GM21447 (cell line): ENCODE measurements around the gene CPT1C.

Experiments used
- ATAC-seq: cut with Tn5 transposase; IDR thresholded peaks from one replicate; pipeline ENCODE4 v1.9.1; 2021; ENCODE audit not compliant: unreplicated experiment

CPT1C gene

DNA sequence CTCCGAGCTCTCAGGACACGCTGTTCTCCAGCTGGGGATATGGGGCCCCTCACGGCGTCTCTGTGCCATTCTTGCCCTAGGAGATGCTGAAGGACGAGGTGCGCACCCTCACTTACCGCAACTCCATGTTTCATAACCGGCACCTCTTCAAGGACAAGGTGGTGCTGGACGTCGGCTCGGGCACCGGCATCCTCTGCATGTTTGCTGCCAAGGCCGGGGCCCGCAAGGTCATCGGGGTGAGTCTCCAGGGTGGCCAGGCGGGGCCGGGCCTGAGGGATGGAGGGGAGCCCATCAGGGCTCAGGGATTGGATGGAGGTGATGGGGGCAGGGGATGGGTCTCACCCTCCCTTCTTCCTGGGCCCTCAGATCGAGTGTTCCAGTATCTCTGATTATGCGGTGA, 9.1 kb upstream of the CPT1C start:
- ATAC-seq, result no peak

DNA sequence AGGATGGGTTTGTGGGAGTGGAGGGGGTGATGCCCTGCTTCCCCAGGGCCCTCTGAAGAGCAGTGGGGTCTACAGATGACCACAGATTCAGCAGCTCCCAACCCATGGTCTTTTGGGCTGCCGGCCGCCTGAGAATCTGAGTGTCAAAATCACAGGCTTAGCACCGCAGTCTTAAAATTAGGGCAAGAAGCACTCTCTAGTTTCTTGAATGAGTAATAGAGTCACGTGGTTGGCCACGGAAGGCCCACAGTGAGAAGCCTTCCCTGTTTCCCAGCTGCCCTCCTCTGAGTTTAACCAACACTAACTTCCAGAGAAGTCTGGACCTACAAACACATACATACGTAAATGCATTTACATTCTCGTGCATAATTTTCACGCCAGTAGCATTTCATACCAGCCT, 8.6 kb upstream of the CPT1C start:
- ATAC-seq, result no peak

DNA sequence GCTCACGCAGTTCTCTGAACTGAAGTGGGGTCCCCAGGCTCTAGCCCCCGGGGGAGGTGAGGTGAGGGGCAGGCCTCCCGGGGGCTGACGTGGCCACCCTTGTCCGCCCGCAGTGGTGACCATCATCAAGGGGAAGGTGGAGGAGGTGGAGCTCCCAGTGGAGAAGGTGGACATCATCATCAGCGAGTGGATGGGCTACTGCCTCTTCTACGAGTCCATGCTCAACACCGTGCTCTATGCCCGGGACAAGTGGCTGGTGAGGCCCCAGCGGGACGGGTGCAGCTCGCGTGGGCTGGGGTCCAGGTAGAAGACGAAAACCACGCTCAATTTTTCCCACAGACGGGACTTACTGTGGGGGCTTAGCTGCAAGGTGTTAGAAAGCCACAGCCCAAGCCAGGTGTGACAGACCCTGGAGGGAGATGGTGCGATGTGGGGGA, 7.1 kb upstream of the CPT1C start:
- no peak for ATAC-seq

DNA sequence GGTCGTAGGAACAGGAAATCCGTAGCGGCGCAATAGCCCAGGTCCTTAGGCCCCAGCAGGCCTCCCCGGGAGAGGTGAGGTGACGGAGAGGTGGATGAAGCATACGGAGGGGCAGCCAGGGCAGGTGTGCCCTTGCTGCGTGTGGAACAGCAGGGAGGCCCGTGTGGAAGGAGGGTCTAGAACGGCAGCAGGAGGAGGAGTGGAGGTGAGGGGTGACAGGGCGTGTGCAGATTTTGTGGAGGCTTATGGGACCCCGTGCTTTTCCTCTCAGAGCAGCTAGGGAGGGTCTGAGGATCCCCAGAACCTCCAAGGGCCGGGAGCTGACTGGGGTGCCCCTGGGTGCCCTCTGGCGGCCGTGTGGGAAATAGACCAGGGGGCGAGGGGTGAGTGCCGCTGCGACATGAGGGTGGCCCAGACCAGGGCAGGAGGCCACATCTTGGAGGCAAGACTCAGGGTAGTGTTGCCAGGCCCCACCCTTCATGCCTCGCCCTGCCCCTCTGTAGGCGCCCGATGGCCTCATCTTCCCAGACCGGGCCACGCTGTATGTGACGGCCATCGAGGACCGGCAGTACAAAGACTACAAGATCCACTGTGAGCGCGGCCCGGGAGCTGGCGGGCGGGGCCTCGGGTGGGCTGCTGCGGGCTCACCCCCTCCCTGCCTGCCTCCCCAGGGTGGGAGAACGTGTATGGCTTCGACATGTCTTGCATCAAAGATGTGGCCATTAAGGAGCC, 6.5 kb upstream of the CPT1C start:
- no peak for ATAC-seq

DNA sequence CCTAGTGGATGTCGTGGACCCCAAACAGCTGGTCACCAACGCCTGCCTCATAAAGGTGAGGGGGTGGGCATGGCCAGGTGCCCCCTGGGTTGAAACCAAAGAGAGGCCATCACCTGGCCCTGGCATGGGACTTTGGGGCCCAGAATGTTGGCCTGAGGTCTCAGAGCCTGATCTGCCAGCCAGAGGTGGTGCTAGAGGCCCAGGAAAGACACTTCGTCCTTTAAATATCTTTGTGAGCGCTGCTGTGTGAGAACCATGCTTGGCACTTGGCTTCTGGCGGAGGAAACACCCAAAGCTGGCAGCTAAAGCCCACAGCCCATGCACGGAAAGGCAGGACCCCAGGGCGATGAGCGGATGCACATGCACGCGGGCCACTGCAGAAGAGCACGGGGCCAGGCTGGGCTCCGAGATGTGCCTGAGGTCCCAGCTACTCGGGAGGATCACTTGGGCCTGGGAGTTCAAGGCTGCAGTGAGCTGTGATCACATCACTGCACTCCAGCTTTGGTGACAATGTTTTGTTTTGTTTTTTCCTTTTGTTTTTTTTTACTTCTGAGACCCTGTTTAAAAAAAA, 5.8 kb upstream of the CPT1C start:
- no peak for ATAC-seq

DNA sequence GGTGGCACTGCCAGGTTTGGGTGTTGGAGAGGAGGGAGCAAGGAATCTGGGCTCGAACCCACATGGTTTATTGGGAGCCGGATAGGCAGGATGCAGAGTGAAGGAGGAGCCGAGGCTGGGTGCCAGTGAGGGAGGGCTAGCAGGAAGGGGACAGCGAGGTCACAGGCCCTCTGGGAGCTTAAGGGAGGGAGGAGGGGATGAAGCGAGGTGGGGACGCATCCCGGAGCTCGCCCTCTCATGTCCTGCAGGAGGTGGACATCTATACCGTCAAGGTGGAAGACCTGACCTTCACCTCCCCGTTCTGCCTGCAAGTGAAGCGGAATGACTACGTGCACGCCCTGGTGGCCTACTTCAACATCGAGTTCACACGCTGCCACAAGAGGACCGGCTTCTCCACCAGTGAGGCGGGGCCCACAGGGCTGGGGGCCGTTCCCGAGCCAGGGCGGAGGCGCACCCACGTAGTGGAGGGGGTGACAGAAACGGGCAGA, 5.0 kb upstream of the CPT1C start:
- ATAC-seq, result no peak

DNA sequence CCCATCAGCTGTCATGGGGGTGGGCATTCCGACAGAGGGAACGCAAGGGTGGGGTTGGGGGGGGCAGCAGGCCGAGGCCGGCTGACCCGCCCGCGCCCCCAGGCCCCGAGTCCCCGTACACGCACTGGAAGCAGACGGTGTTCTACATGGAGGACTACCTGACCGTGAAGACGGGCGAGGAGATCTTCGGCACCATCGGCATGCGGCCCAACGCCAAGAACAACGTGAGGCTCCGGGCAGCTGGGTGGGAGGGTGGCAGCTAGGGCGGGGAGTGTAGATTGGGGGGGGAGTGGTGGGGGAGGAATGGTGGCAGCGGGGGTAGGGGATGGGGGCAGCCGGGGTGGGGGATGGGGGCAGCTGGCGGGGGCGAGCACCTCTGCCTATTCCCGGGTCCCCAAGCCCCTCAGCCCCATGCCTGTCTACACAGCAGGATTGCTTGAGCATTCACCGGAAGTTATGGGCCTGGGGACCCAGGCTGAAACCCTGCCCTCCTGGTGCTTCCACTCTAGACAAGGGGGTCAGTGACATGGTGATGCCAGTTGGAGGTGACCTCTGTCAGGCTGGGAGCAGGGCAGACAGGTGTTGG, 4.3 kb upstream of the CPT1C start:
- no peak for ATAC-seq

DNA sequence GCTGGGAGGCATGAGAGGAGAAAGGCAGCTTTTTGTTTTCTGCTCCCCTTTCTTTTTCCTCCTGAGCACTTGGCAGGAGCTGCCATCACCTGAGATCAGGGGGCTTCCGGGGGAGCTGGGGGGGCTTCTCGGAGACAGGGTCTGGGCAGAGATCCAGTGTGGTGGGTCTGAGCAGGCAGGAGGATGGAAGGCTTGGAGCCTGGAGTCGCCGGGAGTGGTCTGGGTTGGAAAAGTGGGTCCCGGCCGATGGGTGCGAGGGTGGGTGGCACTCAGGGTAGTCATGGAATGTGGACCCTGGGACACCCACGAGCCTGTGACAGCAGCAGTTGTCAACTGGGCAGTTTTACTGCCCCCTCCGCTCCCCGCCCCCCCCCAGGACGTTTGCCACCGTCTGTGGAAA, 3.8 kb upstream of the CPT1C start:
- ATAC-seq, result no peak

DNA sequence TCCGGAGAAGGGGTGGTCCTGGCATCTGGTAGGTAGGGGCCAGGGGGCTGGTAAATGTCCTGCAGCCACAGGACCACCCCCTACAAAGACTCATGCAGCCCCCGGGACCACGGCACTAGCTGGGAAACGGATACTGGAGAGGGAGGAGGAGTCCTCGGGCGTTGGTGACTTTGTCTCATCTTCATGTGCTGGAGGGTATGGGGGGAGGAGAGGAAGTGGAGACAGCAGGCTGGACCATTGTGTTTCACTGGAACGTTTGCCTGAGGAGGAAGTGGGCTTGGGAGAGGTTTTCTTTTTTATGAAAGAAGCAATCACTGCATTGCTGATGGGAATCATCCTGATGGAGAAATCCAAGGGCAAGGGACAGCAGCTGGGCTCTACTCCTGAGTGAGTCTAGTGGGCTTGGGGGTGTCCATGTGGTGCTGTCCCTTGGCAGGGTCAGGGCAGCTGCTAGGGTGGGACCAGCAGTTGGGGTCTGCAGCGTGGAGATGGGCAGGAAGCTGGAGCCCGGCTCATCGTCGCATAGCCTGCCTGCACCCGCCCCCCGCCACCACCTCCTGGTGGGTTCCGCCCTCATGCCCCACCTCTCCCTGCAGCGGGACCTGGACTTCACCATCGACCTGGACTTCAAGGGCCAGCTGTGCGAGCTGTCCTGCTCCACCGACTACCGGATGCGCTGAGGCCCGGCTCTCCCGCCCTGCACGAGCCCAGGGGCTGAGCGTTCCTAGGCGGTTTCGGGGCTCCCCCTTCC, 3.2 kb upstream of the CPT1C start:
- no peak for ATAC-seq

DNA sequence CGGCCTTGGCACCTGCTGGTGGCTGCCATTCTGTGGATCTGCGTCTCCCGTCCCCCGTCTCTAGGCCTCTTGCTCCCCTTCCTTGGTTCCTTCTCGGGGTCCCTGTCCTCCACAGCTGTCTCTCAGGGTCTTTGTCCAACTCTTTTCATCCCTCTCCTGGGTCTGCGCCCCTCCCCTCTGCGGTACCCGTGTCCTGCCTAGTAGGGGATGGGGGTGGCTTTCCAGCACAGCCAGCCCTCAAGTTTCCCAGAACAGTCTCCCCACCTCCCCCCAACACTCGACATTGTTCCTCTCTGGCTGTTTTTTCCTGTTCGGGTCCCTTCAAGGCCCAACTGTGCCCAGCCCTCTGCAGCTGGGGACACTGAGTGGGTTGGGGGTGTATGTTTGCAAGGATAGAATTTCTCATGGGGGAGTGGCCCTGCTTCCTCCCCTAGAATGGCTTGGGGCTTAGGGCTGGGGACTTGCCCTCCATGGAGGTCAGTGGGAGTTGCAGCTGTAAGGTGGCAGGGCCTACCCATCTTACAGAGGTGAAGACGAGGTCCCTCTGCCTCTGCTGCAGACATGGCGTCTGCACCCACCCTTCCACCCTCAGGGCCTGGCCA, 2.3 kb upstream of the CPT1C start:
- no peak for ATAC-seq

DNA sequence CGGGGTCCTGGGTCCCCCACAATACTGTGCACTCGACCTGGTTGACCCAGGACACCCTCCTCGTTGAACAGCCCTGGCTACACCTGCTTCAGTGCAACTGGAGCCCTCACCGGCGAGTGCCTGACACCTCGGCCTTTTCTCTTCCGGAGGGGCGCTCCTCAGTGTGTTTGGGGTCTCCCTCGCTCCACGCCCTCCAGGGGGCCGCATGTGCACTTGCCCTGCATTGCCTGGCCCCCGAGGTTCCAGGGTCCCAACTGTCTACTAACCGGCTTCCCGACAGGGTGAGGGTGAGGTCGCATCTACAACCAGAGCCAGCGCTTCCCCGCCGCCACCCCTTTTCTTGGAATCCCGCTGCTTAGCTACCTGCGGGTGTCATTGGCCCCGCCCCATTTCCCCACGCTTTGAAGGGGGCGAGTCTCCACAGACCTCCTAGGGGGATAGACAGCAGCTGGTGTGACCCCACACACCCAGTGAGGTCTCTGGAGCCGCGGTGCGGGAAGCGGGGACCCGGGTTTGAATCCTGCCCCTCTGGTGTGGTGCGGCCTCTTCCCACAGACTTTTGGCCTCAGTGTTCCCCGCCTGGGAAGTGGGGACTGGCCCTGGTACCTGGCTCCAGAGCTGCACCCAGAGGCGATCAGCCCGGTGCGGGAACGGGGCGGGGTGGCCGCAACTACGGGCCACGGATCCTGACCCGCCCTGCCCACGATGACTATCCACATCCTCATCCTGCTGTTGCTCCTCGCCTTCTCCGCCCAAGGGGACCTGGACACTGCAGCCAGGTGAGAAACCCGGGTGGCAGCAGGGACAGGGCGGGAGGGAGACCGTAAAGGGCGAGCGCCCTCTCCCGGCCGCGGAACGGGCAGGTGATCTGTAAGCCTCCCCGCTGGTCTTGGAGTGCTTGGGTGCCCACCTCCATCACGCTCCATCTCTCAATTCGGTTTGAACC, 1.5 kb upstream of the CPT1C start, which contains the start of gene ADM5:
Gene ADM5, plus strand, starts transcription at position 462 of the 946 bp plus-strand sequence. Its CDS starts 244 bp downstream, at position 706.
- ATAC-seq, result no peak

DNA sequence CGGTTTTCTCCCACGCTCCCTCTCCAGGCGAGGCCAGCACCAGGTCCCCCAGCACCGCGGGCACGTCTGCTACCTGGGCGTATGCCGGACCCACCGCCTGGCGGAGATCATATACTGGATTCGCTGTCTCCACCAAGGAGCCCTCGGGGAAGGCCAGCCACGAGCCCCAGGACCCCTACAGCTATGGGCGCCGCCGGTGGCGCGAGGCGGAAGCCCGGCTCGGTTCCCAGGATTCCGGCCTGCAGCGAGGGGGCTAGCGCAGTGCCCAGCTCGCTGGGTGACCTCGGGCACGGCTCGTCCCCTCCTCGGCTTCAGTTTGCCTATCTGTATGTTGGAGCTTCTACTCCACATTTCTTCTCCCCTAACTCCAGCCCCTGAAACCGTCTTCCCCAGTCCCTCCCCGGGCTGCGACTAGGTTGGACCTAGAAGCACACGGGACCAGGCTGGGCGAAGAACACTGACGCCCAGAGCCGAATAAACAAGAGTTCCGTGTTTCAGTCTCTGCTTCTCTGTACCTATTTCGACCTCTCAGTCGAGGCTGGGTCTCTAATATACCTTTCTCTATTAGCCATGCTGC, 749 bp upstream of the CPT1C start:
- no peak for ATAC-seq

DNA sequence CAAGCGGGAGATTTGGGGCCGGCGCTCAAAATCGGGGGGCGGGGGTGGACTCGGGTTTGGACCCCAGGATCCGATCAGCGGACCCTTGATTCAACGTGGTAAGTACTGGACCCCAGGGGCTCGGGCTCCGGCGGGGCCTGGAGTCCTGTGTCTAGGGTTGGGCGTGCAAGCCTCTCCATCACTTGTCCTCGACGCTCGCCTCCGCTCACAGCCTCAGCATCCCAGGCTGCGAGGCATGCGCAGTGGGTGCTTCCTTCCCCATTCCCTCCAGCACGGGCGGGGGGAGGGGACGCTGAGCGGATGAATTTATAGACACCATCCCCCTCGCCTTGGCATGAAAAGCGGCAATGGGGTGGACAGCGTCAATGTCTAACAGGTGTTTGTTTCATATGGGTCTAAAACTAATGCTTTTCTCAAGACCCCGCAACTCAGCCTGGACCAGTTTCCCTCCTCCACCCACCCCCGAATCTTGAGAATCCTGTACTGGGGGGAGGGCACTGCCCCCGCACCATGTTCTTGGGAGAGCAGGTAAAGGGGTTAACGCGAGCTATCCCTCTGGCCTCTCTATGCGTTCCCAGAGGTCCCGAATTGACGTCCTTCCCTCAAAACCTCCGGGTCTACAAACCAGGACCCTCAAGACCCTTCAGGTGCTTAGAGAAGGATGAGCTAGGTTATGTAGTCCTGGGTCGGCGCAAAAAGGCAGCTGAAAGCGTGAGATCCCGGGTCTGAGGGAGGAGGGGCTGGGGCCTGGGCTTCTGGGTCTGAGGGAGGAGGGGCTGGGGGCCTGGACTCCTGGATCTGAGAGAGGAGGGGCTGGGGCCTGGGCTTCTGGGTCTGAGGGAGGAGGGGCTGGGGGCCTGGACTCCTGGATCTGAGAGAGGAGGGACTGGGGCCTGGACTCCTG, 579 bp downstream of the CPT1C start:
- ATAC-seq, result no peak

DNA sequence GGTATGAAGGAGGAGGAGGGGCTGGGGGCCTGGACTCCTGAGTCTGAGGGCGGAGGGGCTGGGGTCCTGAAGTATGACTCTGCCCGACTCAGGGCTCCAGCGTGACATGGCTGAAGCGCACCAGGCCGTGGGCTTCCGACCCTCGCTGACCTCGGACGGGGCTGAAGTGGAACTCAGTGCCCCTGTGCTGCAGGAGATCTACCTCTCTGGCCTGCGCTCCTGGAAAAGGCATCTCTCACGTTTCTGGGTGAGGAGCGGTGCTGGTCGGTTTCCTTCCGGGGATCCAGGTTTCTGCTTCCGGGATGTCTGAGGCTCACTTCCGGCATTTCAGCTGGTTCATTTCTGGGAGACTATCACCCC, 1.2 kb downstream of the CPT1C start:
- ATAC-seq, result no peak

DNA sequence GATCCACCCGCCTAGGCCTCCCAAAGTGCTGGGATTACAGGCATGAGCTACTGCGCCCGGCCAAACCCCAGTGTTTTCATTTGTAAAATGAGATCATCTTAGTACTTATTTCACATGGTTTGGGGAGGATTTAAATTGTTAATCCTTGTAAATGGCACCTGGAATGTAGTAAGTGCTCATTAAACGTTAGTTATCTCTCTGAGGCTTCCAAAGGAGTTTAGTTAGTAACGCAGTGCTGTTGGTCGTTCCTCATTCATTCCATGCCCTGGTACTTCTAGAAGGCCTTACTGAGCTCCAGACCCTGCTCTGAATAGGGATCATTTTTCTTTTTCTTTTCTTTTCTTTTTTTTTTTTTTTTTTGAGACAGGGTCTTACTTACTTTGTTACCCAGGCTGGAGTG, 5.2 kb downstream of the CPT1C start:
- no peak for ATAC-seq

DNA sequence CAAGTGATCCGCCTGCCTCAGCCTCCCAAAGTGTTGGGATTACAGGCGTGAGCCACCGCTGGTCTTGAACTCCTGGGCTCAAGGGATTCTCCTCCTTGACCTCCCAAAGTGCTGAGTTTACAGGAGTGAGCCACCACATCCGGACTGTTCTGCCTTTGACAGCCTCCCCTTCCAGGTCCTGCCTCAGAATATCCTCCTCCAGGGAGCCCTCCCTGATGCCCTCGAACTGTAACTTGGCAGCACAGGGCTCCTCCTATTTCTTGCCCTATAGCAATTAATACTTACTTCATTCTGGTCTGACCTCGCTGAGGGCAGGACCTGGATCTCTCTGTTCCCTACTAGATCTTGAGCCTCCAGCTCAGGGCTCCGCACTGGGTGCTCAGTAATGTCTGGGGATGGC, 5.9 kb downstream of the CPT1C start:
- ATAC-seq, result no peak

DNA sequence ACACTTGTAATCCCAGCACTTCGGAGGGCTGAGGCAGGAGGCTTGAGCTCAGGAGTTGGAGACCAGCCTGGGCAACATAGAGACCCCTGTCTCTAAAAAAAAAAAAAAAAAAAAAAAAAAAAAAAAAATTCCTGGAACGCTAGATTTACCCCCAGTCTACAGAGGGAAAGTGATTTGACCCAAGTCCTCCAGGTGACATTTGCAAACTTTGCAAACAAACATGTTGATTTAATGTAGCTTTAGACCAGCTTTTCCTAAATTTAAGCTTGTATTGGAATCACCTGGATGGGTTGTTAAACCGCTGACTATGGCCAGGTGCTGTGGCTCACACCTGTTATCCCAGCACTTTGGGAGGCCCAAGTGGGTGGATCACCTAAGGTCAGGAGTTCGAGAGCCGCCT, 8.4 kb downstream of the CPT1C start:
- no peak for ATAC-seq

DNA sequence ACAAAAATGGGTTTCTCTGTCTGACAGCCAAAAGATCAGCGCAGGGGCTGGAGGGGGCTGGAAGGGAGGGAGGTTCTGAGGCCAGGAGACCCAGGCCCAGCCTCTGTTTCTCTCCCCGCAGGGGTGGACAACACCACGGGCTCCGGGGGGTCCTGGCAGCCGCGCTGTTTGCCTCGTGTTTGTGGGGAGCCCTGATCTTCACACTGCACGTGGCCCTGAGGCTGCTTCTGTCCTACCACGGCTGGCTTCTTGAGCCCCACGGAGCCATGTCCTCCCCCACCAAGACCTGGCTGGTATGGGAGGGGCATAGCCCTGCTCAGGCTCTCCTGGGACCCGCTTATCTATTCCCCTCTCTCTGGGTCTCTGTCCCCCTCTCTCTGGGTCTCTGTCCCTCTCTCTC, 9.6 kb downstream of the CPT1C start:
- no peak for ATAC-seq

DNA sequence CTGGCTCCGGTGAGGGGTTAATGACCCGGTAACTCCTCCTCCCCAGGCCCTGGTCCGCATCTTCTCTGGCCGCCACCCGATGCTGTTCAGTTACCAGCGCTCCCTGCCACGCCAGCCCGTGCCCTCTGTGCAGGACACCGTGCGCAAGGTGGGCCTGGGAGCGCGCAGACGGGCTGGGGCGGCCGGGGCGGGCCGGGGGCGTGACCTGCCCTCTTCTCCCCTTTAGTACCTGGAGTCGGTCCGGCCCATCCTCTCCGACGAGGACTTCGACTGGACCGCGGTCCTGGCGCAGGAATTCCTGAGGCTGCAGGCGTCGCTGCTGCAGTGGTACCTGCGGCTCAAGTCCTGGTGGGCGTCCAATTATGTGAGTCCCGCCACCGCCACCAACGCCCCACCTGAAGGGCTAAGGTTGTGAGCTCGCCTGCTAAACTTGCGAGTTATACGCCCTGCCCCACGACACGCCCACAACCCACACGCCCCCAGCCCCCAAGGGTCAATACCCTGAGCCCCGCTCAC, 10.4 kb downstream of the CPT1C start:
- ATAC-seq, result no peak
